Activated CD4-positive, alpha-beta memory T cell treated with anti-CD3 and anti-CD28 coated beads, Interleukin-2, amount 10 ng/mL, durations not matched to agents 7 days and 5 days (primary cell): ENCODE data around the gene SNUPN. TPM values are rescaled to one million over a fixed set of nuclear protein-coding genes. Genes with fewer than 3 reads are reported as not detected.
"Not testable (repeated sequence)": the region's sequence is repeated elsewhere in the genome, so short reads cannot be mapped to it uniquely, and the experiment has no call there.

ENCODE experiments used
- CTCF ChIA-PET: fragments of 350-600 bp; sonication (Branson Sonifier 250); formaldehyde crosslinking; loops from one replicate; lab custom pipeline; 2021; ENCODE audit warnings: antibody characterized with exemption, inconsistent platforms; lab: Charles Lee
- POLR2A ChIA-PET: fragments of 350-600 bp; sonication (Branson Sonifier 250); formaldehyde crosslinking; loops from one replicate; lab custom pipeline; 2021; ENCODE audit warnings: antibody characterized with exemption; lab: Charles Lee
- DNase-seq: peaks from one replicate; pipeline ENCODE4 v3.0.0-alpha.2; 2020
- H3K27ac Mint-ChIP-seq: one replicate; pipeline ENCODE4 v1.8.0; 2021; ENCODE audit warnings: mild to moderate bottlenecking, mixed read lengths
- H3K27me3 Mint-ChIP-seq: one replicate; pipeline ENCODE4 v1.8.0; 2021; ENCODE audit warnings: mixed read lengths
- H3K36me3 Mint-ChIP-seq: one replicate; pipeline ENCODE4 v1.8.0; 2021; ENCODE audit warnings: low read depth, mixed read lengths
- H3K4me1 Mint-ChIP-seq: one replicate; pipeline ENCODE4 v1.8.0; 2021; ENCODE audit warnings: mixed read lengths
- H3K4me3 Mint-ChIP-seq: one replicate; pipeline ENCODE4 v1.8.0; 2021; ENCODE audit warnings: mild to moderate bottlenecking, mixed read lengths
- H3K9me3 Mint-ChIP-seq: one replicate; pipeline ENCODE4 v1.8.0; 2021; ENCODE audit warnings: mixed read lengths
- total RNA-seq, 2 experiments: library from RNA; stranded (reverse); gene quantifications; one replicate each; pipeline ENCODE4 v1.2.3, GENCODE V29; 2021

The SNUPN gene
- total RNA-seq, 2 experiments from 2014 or later, result 29.6 to 30.9 TPM

DNA sequence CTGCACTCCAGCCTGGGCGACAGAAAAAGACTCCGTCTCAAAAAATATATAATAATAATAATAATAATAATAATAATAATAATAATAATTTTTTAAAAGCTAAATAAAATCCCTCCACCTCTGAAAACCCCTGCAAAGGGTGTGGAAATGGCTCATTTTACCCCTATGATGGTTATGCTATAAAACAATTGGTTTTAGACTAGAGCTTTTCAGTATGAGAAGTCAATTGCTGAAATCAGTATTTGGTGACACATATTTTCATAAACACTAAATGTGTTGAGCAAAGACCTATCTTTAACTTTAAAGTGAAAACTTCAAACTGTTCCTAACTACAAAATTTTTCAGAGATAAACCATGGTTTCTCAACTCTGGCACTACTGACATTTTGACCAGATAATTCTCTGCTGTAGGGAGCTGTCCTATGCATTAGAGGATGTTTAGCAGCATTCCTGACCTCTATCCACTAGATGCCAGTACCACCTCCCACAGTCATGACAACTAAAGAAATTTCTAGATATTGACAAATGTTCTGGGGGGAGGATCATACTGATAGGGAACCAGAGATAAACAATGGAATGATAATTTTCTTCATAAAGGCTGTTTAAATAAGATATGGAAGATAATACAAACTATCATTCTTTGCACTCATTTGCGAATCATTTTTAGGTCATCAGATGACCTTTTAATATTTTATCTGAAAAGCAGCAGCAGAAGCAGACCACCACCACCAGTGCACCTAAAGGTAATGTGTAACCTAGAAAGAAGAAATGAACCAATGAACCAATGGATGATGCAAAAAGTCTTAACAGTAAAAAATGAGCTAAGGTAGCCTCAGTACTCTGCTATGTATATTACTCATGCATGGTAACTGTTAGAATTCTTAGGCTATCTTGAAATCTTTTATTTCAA lies 60.2 kb downstream of the SNUPN start:
- CTCF ChIA-PET, result interaction anchor here (0.7 kb wide), 1 partner anchor 12 kb away, joined by 3 read pairs; no protein-coding TSS in a partner anchor
- Mint-ChIP-seq H3K27me3 (no peaks in the 10 kb centered on the region), H3K4me1 (peaks cover 15% of the 10 kb centered on the region), H3K36me3 (peaks cover 15% of the 10 kb centered on the region), H3K4me3 (no peak overlapping the region), H3K27ac (no peak overlapping the region), H3K9me3 (no peaks in the 10 kb centered on the region)
- POLR2A ChIA-PET, result interaction anchor here (0.8 to 1.6 kb wide), 3 partner anchors 12 to 74 kb away, joined by 3 to 4 read pairs (median 3); partner anchors contain the start of gene IMP3
- no peak for DNase-seq

DNA sequence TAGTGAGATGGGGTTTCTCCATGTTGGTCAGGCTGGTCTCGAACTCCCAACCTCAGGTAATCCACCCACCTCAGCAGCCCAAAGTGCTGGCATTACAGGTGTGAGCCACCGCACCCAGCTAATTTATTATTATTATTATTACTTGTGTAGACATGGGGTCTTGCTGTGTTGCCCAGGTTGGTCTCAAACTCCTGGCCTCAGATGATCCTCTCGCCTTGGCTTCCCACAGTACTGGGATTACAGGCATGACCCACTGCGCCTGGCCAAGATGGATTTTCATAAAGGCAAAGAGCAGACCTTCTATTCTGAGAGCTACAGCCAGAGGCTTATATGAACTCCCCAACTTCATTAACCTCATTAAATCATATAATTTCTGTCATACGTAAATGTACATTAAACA lies 63.6 kb downstream of the SNUPN start:
- peaks cover 8% of the 10 kb centered on the region for H3K4me1 Mint-ChIP-seq
- H3K4me3 Mint-ChIP-seq, result no peak overlapping the region
- H3K27ac Mint-ChIP-seq, result no peak overlapping the region
- H3K36me3 Mint-ChIP-seq, result peaks cover 9% of the 10 kb centered on the region
- no peaks in the 10 kb centered on the region for H3K9me3 Mint-ChIP-seq
- ChIA-PET POLR2A (interaction anchor here (0.8 to 1.7 kb wide), 4 partner anchors 17 to 78 kb away, joined by 3 to 5 read pairs (median 4); partner anchors contain the start of genes IMP3 and PTPN9), CTCF (interaction anchor here (0.8 kb wide), 1 partner anchor 16 kb away, joined by 3 read pairs; no protein-coding TSS in a partner anchor)
- DNase-seq, result no peak
- H3K27me3 Mint-ChIP-seq, result no peaks in the 10 kb centered on the region

DNA sequence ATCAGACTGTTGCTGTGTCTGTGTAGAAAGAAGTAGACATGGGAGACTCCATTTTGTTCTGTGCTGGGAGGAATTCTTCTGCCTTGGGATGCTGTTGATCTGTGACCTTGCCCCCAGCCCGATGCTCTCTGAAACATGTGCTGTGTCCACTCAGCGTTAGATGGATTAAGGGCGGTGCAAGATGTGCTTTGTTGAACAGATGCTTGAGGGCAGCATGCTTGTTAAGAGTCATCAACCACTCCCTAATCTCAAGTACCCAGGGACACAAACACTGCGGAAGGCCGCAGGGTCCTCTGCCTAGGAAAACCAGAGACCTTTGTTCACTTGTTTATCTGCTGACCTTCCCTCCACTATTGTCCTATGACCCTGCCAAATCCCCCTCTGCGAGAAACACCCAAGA lies 66.2 kb downstream of the SNUPN start:
- H3K4me3 Mint-ChIP-seq, H3K4me1 Mint-ChIP-seq, DNase-seq, POLR2A ChIA-PET, CTCF ChIA-PET, H3K9me3 Mint-ChIP-seq, H3K27ac Mint-ChIP-seq, H3K27me3 Mint-ChIP-seq: not testable (repeated sequence)
- H3K36me3 Mint-ChIP-seq, result peaks cover 12% of the 10 kb centered on the region

DNA sequence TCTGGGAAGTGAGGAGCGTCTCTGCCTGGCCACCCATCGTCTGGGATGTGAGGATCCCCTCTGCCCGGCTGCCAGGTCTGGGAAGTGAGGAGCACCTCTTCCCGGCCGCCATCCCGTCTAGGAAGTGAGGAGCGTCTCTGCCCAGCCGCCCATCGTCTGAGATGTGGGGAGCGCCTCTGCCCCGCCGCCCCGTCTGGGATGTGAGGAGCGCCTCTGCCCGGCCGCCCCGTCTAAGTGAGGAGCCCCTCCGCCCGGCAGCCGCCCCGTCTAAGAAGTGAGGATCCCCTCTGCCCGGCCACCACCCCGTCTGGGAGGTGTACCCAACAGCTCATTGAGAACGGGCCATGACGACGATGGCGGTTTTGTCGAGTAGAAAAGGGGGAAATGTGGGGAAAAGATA lies 66.6 kb downstream of the SNUPN start:
- H3K4me1 Mint-ChIP-seq, H3K4me3 Mint-ChIP-seq, CTCF ChIA-PET, POLR2A ChIA-PET, H3K27ac Mint-ChIP-seq, H3K9me3 Mint-ChIP-seq, DNase-seq, H3K27me3 Mint-ChIP-seq: not testable (repeated sequence)
- peaks cover 12% of the 10 kb centered on the region for H3K36me3 Mint-ChIP-seq

DNA sequence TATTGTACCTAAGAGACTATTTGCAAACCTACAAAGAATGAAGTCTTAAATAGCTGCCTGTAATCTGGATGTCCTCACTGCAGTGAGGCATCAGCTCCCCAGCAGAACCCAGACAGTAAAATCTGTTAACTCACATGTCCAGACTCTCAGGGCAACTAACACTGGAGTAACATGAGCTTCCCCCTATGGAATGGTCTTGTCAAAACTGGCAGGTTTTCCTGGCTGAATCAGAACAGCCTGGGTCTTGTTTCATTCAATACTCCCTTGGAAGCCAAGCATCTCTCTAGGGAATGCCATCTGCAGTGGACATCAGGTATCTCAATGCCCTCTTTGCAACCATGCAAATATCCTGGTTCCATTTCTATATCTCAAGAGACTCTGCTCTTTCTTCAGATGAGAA lies 70.8 kb downstream of the SNUPN start:
- no peak overlapping the region for H3K27ac Mint-ChIP-seq
- no peaks in the 10 kb centered on the region for H3K27me3 Mint-ChIP-seq
- DNase-seq, result no peak
- no peak overlapping the region for H3K4me3 Mint-ChIP-seq
- no peaks in the 10 kb centered on the region for H3K9me3 Mint-ChIP-seq
- POLR2A ChIA-PET, result no interaction called here
- CTCF ChIA-PET, result no interaction called here
- peaks cover 1% of the 10 kb centered on the region for H3K4me1 Mint-ChIP-seq
- H3K36me3 Mint-ChIP-seq, result peaks cover 13% of the 10 kb centered on the region

DNA sequence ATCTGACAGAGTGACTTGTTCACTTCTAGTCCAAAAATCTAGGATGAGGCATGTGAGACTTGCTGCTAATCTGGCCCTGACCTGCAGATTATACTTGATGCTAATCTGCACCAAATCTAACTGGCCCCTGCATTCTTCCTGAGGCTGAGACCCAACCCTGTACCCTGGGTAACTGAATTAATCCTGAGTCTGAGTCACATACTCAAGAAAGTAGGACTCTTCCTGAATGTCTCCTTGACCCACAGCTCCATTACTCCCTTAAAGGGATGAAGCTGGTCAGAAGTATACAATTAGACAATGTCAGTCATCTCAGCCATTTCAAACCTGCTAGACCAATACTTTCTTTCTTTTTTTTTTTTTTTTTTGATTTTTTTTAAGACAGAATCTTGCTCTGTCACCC lies 71.9 kb downstream of the SNUPN start:
- ChIA-PET CTCF (no interaction called here), POLR2A (interaction anchor here (1.1 kb wide), 1 partner anchor 86 kb away, joined by 3 read pairs; the partner anchor contains the start of gene IMP3)
- peaks cover 1% of the 10 kb centered on the region for H3K4me1 Mint-ChIP-seq
- no peak for DNase-seq
- H3K36me3 Mint-ChIP-seq, result peaks cover 14% of the 10 kb centered on the region
- no peak overlapping the region for H3K27ac Mint-ChIP-seq
- no peaks in the 10 kb centered on the region for H3K27me3 Mint-ChIP-seq
- no peaks in the 10 kb centered on the region for H3K9me3 Mint-ChIP-seq
- no peak overlapping the region for H3K4me3 Mint-ChIP-seq

DNA sequence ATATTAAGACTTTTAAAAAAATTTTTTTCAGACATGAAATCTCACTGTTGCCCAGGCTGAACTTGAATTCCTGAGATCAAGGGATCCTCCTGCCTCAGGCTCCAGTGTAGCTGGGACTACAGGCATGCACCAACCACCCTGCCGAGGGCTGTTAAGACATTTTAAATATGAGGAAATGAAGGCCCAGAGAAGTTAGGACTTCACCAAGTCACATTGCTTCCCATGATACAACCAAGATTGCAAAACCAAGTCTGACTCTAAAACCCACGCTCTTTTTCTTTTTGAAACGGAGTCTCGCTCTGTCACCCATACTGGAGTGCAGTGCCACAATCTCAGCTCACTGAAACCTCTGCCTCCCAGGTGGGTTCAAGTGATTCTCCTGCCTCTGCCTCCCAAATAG lies 74.4 kb downstream of the SNUPN start:
- Mint-ChIP-seq H3K27me3 (no peaks in the 10 kb centered on the region), H3K27ac (no peak overlapping the region), H3K4me1 (peaks cover 1% of the 10 kb centered on the region), H3K4me3 (no peak overlapping the region), H3K9me3 (no peaks in the 10 kb centered on the region), H3K36me3 (peaks cover 12% of the 10 kb centered on the region)
- CTCF ChIA-PET, result no interaction called here
- POLR2A ChIA-PET, result interaction anchor here (1.4 kb wide), 1 partner anchor 27 kb away, joined by 3 read pairs; no protein-coding TSS in a partner anchor
- DNase-seq, result no peak

Other genes with a start within 250 kb of the SNUPN start
- 10 to 100 TPM; 95.8 to 96.1 TPM for gene SIN3A, start 174.0 kb downstream of the SNUPN start, total RNA-seq
- gene PTPN9, start 46.4 kb downstream of the SNUPN start, total RNA-seq, result 10 to 100 TPM; 41.4 to 41.6 TPM
- 10 to 100 TPM; 72.3 to 75.5 TPM for gene IMP3, start 14.5 kb upstream of the SNUPN start, total RNA-seq
- 1 to 10 TPM; 1.8 to 1.9 TPM for gene SNX33, start 22.2 kb upstream of the SNUPN start, total RNA-seq
- gene CSPG4, start 87.1 kb upstream of the SNUPN start, total RNA-seq, result not detected
- gene UBE2Q2, start 217.7 kb upstream of the SNUPN start, total RNA-seq, result 10 to 100 TPM; 49.6 to 53.7 TPM